ENCODE measurements around the gene TSPAN5.

Gene TSPAN5

DNA sequence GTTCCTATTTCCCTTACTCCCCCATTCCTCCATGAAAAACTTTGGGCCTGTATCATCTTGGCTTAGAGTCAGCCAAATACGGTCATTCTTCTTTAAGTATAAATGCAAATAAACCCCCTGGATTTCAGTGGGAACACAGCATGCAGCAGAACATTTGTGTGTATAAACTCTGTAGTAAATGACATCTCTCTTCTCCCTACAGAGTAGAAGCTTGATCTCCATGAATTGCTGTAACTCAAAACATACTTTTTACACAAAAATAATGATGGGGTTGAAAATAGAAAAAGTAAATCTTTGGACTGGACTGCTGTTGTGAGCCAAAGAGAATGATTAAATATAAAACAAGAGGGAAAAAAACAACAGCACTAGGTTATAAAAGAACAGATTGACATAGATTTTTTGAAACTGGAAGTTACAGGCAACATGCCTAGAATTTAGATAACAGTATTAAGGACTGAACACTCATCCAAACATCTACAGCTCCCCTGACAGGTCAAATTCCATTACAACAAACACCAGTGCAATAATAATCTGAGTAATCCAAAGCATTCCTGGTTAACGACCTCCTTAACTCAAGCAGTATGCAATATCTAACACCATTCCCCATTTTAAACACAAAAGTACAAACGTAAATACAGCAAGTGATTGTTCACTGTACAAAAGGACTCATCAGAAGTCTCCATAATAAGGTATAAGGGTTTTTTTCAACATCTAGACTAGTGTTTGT, 30.7 kb downstream of the TSPAN5 start:
- TF ChIP-seq, protein P1, sequence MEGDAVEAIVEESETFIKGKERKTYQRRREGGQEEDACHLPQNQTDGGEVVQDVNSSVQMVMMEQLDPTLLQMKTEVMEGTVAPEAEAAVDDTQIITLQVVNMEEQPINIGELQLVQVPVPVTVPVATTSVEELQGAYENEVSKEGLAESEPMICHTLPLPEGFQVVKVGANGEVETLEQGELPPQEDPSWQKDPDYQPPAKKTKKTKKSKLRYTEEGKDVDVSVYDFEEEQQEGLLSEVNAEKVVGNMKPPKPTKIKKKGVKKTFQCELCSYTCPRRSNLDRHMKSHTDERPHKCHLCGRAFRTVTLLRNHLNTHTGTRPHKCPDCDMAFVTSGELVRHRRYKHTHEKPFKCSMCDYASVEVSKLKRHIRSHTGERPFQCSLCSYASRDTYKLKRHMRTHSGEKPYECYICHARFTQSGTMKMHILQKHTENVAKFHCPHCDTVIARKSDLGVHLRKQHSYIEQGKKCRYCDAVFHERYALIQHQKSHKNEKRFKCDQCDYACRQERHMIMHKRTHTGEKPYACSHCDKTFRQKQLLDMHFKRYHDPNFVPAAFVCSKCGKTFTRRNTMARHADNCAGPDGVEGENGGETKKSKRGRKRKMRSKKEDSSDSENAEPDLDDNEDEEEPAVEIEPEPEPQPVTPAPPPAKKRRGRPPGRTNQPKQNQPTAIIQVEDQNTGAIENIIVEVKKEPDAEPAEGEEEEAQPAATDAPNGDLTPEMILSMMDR (IDR thresholded peaks at IDR 0.05; ENCODE audit: low read depth, low read length): no peak
- DNase-seq (ENCODE audit: low read depth in 2 of 2): peak; percentile 77 to 83
- H3K4me3 ChIP-seq (replicated peaks in 1 of 2; ENCODE audit: low read depth in 2 of 2, low read length in 2 of 2): no peak overlapping the region

DNA sequence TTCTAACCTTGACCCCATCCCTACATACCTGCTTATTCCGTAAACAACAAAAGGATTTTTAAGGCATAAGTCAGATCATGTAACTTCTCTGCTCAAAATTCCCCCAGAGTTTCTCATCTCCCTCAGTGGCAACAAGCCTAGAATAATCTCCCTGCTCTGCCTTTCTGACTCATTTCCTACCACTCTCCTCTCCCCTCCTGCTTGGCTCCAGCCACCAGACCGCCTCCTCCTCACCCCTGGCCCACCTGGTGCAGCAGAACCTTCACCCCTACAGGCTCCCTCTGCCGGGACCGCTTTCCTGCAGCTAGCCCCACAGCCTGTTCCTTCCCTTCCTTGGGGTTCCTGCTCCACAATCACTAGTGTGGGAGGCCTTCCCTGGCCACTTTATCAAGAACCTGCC, 32.1 kb downstream of the TSPAN5 start:
- peak; percentile 88 to 95 for DNase-seq (ENCODE audit: low read depth in 2 of 2)
- TF ChIP-seq, protein P1 (IDR thresholded peaks at IDR 0.05; ENCODE audit: low read depth, low read length): peak; percentile 27
- H3K4me3 ChIP-seq (replicated peaks in 1 of 2; ENCODE audit: low read depth in 2 of 2, low read length in 2 of 2): no peak overlapping the region

DNA sequence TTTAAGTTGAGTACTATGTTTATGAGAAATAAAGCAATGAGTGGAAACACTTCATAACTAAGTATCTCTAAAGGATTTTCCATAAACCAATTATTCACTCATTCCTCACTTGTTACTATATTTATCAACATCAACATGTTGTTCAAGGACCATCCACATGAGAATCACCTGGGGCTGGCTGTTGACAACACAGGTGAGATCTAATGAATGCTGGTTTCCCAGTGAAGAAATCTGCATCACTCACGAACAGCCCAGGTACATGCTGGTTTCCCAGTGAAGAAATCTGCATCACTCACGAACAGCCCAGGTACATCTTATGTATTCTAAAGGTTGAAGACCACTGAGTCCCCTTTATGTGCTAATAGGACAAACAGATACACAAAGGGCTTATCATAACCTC, 32.5 kb downstream of the TSPAN5 start:
- TF ChIP-seq, protein P1 (IDR thresholded peaks at IDR 0.05; ENCODE audit: low read depth, low read length): no peak
- DNase-seq (ENCODE audit: low read depth in 2 of 2): no peak
- H3K4me3 ChIP-seq (replicated peaks in 1 of 2; ENCODE audit: low read depth in 2 of 2, low read length in 2 of 2): no peak overlapping the region

DNA sequence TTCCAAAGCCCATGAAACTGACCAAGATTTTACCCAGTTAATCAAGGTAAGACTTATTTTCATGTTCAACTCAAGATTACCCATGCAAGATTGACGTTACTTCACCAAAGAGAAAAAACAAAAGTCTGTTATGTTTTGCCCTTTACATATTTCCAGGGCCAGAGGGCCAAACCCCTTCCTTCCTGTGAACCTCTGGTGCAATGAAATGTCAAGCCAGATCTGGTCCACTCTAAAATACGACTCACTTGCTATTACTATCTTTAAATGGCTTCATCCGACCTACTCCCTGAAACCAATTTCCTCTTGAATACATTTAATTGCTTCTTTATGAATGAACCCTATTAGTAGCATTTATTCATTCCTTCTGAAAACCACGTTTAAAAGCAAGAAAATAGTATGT, 33.0 kb downstream of the TSPAN5 start:
- TF ChIP-seq, protein P1 (IDR thresholded peaks at IDR 0.05; ENCODE audit: low read depth, low read length): no peak
- H3K4me3 ChIP-seq (replicated peaks in 1 of 2; ENCODE audit: low read depth in 2 of 2, low read length in 2 of 2): no peak overlapping the region
- DNase-seq (ENCODE audit: low read depth in 2 of 2): peak in 1 of 2 donors; percentile 30

DNA sequence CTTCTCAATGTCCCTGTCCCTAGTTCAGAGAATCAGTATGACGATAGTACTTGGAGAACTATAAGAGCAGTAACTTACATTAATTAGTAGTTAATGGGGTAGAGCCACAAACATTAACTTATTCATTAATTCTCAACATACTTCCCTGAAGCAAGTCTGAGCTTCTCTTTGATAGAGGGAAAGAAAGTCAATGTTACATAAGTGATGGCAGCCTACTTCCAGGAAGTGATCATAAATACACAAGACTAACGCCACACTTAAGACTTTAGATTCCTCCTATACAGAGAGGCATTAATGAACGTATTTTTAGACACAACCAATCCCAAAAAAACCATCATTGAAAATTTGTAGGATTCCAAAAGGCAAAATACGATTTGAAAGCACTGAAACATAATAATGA, 33.8 kb downstream of the TSPAN5 start:
- TF ChIP-seq, protein P1 (IDR thresholded peaks at IDR 0.05; ENCODE audit: low read depth, low read length): no peak
- no peak overlapping the region for H3K4me3 ChIP-seq (replicated peaks in 1 of 2; ENCODE audit: low read depth in 2 of 2, low read length in 2 of 2)
- no peak for DNase-seq (ENCODE audit: low read depth in 2 of 2)

DNA sequence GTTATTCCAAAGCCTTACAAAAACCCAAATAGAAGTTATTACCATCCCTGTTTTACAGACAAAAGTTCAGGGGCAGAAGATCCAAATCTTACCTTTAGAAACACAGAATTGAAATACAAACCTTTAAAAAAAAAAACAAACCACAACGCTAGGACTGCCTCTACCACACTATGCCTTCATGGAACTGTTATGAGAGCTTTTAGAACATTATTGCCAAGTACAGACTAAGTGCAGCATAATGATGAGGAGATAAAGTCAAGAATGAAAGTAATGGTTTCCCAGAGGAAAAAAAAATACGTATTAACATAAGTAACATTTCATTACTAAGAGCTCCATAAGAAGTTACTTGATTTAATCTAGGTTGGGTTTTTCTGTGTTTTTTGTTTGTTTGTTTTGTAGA, 34.3 kb downstream of the TSPAN5 start:
- TF ChIP-seq, protein P1 (IDR thresholded peaks at IDR 0.05; ENCODE audit: low read depth, low read length): no peak
- no peak overlapping the region for H3K4me3 ChIP-seq (replicated peaks in 1 of 2; ENCODE audit: low read depth in 2 of 2, low read length in 2 of 2)
- no peak for DNase-seq (ENCODE audit: low read depth in 2 of 2)

Measured in cardiac fibroblast (primary cell).